GM21717 (cell line): Measurements from ENCODE around the gene KBTBD2.
A peak's percentile ranks its signal among the peaks of the same experiment; 100 is the strongest.
"Not testable (repeated sequence)": the region's sequence is repeated elsewhere in the genome, so short reads cannot be mapped to it uniquely, and the experiment has no call there.

Source experiments
- ATAC-seq: cut with Tn5 transposase; IDR thresholded peaks from one replicate; pipeline ENCODE4 v1.9.1; 2021; ENCODE audit warnings: mild to moderate bottlenecking, moderate library complexity; ENCODE audit not compliant: unreplicated experiment

Gene KBTBD2

GRCh38 chr7:32857063-32857462 lies 34.5 kb downstream of the KBTBD2 start:
- not testable (repeated sequence) for ATAC-seq

GRCh38 chr7:32855837-32856775 lies 35.5 kb downstream of the KBTBD2 start:
- ATAC-seq = not testable (repeated sequence)

- ATAC-seq = not testable (repeated sequence)
Measured at GRCh38 chr7:32850654-32851053, 40.9 kb downstream of the KBTBD2 start.

- not testable (repeated sequence) for ATAC-seq
Measured at GRCh38 chr7:32848655-32849054, 42.9 kb downstream of the KBTBD2 start.

GRCh38 chr7:32846630-32847225 lies 44.8 kb downstream of the KBTBD2 start:
- ATAC-seq = peak; percentile 95

GRCh38 chr7:32844748-32845147 lies 46.8 kb downstream of the KBTBD2 start:
- not testable (repeated sequence) for ATAC-seq

GRCh38 chr7:32843763-32844162 lies 47.8 kb downstream of the KBTBD2 start:
- ATAC-seq = not testable (repeated sequence)

- ATAC-seq = not testable (repeated sequence)
Measured at GRCh38 chr7:32839846-32840245, 51.7 kb downstream of the KBTBD2 start.

- peak; percentile 83 for ATAC-seq
Measured at GRCh38 chr7:32828996-32829752, 62.4 kb downstream of the KBTBD2 start.
